Epithelial cell of esophagus (primary cell): Measurements from ENCODE around the gene LRRC4C.

Source experiments
- DNase-seq: peaks from one replicate; pipeline ENCODE4 v3.0.0; 2010; ENCODE audit warnings: low read depth
- H3K4me3 ChIP-seq: 2 replicates; pipeline ENCODE4 v1.5.1; 2011; ENCODE audit warnings: mild to moderate bottlenecking, low read length, control low read depth
- TF ChIP-seq, protein P1 (sequence below): IDR thresholded peaks from 2 replicates; pipeline ENCODE4 v1.5.1; 2011; ENCODE audit warnings: low read depth, mild to moderate bottlenecking, low read length, control low read depth, inconsistent platforms; ENCODE audit not compliant: insufficient read depth; ENCODE audit errors: missing control alignments

Gene LRRC4C

DNA sequence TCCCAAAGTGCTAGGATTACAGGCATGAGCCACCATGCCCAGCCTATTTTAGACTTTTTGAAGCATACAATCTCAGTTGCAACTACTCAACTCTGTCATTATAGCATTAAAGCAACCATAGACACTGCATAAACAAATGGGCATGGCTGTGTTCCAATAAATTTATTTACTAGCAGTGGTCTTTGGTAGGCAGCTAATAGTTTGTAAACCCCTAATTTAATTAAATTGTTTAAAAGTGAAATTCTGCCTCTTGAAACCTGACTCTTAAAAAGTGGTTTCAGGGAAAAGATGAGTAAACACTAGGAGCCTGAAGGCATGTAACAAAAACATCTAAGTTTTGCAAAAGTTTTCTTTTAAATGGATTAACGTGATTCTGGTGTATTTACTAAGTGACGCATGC is 1364.5 kb downstream of the LRRC4C start:
- TF ChIP-seq, protein P1, sequence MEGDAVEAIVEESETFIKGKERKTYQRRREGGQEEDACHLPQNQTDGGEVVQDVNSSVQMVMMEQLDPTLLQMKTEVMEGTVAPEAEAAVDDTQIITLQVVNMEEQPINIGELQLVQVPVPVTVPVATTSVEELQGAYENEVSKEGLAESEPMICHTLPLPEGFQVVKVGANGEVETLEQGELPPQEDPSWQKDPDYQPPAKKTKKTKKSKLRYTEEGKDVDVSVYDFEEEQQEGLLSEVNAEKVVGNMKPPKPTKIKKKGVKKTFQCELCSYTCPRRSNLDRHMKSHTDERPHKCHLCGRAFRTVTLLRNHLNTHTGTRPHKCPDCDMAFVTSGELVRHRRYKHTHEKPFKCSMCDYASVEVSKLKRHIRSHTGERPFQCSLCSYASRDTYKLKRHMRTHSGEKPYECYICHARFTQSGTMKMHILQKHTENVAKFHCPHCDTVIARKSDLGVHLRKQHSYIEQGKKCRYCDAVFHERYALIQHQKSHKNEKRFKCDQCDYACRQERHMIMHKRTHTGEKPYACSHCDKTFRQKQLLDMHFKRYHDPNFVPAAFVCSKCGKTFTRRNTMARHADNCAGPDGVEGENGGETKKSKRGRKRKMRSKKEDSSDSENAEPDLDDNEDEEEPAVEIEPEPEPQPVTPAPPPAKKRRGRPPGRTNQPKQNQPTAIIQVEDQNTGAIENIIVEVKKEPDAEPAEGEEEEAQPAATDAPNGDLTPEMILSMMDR = no peak

DNA sequence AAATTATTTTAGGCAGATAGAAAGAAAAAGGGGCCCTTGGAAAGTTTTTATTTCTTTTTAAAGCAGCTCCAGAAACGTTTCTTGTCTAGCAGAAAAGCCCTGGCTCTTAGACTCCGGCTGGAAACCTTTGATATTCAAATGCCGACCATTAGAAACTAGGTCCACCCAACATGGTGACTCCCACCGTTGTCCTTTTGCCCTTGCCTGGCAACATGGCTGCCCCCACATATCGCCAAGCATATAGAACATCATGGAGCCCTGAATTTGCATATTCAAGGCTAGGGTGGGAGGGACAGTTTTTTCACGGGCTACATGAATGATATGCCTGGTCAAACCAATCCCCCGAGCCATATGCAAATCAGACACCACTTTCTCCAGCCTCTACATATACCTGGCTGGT is 1379.0 kb downstream of the LRRC4C start:
- TF ChIP-seq, protein P1 = no peak
- DNase-seq = no peak
- H3K4me3 ChIP-seq = no peak overlapping the region

More for the DNA sequence above, 1364.5 kb downstream of the LRRC4C start:
- DNase-seq = no peak
- no peak overlapping the region for H3K4me3 ChIP-seq
